A673 (cell line): Measurements from ENCODE around the gene IMPDH1.

Experiments used
- EZH2 ChIP-seq: fragments of 200-600 bp; sonication (generic); IDR thresholded peaks from 2 replicates; pipeline ENCODE4 v1.6.1; 2017; ENCODE audit warnings: borderline replicate concordance, low read depth, mild to moderate bottlenecking, mixed read lengths, antibody characterized with exemption, low read length; ENCODE audit not compliant: poor library complexity, severe bottlenecking
- TF ChIP-seq, protein P1 (sequence below): fragments of 300-800, 200-600 bp; sonication (generic); conservative IDR thresholded peaks from 2 replicates; pipeline ENCODE4 v1.5.1; 2017; ENCODE audit warnings: low read depth, mild to moderate bottlenecking, antibody characterized with exemption, low read length, moderate library complexity, mixed read lengths

DNA sequence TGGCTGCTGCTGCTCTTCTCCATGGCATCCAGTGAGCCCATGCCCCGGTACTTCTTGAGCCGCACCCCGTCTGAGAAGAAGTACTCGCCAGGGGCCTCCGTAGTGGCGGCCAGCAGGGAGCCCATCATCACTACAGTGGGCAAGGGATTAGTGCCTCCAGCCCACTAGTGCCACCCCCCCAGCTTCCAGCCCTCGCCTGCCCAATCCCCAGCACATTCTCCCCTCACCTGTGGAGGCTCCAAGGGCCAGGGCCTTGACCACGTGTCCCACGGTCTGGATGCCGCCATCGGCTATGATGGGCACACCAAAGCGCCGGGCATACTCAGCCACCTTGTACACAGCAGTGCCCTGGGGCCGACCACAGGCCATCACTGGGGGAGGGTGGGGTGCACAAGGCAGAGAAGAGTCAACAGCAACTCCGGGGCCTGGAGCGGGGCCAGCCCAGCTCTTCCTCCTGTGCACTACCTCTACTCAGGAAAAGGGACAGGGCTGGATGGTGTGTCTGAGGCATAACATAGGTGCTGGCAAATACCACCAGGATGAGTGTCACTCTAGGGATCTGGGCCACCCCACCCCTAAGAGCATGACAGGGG is 14.8 kb downstream of the IMPDH1 start:
- TF ChIP-seq, protein P1, sequence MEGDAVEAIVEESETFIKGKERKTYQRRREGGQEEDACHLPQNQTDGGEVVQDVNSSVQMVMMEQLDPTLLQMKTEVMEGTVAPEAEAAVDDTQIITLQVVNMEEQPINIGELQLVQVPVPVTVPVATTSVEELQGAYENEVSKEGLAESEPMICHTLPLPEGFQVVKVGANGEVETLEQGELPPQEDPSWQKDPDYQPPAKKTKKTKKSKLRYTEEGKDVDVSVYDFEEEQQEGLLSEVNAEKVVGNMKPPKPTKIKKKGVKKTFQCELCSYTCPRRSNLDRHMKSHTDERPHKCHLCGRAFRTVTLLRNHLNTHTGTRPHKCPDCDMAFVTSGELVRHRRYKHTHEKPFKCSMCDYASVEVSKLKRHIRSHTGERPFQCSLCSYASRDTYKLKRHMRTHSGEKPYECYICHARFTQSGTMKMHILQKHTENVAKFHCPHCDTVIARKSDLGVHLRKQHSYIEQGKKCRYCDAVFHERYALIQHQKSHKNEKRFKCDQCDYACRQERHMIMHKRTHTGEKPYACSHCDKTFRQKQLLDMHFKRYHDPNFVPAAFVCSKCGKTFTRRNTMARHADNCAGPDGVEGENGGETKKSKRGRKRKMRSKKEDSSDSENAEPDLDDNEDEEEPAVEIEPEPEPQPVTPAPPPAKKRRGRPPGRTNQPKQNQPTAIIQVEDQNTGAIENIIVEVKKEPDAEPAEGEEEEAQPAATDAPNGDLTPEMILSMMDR = no peak
- no peak for TF ChIP-seq EZH2
